ENCODE results near the gene WDR31. TPM values are rescaled to one million over a fixed set of nuclear protein-coding genes. Genes with fewer than 3 reads are reported as not detected.
A peak's percentile ranks its signal among the peaks of the same experiment; 100 is the strongest.

WDR31 gene
- total RNA-seq, 6 experiments from 2014 or later, result 0.81 to 3.5 (median 1.7) TPM

DNA sequence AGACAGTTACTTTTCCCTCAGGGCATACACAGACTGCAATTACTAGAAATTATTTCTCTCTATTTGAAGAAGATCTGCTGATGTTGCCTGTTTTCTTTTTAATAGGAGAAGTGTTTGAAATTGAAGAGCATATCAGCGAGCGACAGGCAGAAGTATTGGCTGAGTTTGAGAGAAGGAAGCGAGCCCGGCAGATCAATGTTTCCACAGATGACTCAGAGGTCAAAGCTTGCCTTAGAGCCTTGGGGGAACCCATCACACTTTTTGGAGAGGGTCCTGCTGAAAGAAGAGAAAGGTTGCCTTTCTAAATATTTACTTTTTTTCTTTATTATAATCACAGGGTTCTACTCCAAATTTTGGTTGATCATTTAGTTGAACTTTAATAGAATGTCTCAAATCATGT, 61.2 kb downstream of the WDR31 start:
- Histone ChIP-seq H3K9me3 (no peaks in the 10 kb centered on the region), H3K4me1 (peaks cover 0 to 20% (median 3%) of the 10 kb centered on the region in 4 donors), H3K4me3 (no peak overlapping the region), H3K27me3 (no peaks in the 10 kb centered on the region), H3K36me3 (peaks cover 0 to 49% (median 13%) of the 10 kb centered on the region in 4 donors), H3K27ac (no peak overlapping the region)
- no peak for DNase-seq
- intact Hi-C loops (cut with DNase I), result no loop called here
- WGBS (ENCODE audit: insufficient coverage, low coverage, low lambda C conversion rate, missing lambda C conversion rate), result 49% methylated on average over 4 of the region's 4 CpGs
- TF ChIP-seq, protein P1, sequence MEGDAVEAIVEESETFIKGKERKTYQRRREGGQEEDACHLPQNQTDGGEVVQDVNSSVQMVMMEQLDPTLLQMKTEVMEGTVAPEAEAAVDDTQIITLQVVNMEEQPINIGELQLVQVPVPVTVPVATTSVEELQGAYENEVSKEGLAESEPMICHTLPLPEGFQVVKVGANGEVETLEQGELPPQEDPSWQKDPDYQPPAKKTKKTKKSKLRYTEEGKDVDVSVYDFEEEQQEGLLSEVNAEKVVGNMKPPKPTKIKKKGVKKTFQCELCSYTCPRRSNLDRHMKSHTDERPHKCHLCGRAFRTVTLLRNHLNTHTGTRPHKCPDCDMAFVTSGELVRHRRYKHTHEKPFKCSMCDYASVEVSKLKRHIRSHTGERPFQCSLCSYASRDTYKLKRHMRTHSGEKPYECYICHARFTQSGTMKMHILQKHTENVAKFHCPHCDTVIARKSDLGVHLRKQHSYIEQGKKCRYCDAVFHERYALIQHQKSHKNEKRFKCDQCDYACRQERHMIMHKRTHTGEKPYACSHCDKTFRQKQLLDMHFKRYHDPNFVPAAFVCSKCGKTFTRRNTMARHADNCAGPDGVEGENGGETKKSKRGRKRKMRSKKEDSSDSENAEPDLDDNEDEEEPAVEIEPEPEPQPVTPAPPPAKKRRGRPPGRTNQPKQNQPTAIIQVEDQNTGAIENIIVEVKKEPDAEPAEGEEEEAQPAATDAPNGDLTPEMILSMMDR (IDR thresholded peaks at IDR 0.05), result no peak
- no peak for TF ChIP-seq POLR2A (IDR thresholded peaks at IDR 0.05)
- peak in 1 of 4 donors; percentile 14 for ATAC-seq

DNA sequence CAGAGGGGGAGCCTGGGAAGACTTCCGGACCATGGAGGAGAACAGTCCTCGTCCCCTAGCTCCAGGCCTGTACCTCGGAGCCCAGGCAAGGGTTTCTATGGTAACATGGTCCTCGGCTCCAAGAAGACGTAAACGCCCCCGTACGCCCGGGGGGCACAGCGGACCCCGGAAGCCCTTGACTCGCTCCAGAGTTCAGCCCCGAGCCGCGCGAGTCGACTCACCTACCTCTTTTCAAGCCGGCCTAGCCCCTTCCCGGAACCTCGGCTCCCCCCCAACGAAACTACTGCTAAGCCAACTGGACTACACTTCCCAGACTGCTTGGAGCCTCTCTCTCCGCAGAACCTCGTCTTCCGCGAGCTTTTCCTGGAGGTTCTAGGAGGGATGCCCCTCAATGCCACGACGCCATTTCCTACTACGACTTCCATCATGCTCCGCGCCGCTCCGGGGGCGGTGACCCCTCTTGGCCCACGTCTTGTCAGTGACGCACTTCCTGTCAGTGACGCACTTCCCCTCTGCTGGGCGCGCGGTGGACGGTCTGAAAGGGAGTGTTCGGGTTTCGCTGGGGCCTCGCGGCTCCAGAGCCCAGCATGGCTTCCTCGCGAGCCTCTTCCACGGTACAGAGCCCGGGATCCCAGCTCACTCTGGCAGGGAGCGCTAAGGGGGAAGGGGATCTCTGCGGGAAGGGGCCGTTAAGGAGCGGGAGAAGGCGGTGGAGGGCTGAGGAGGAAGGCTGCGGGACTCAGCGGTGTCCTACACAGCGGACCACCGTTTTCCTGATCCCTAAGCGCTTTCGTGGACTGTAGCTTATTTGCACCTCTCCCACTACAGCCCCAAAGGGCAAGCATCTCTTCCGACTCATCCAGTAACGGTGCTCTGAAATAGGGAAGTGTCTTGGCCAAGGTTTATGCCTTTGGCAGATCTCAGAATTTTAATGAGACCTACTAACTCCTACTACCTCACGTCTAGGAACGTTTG, 64.6 kb downstream of the WDR31 start, which contains the start of the genes CDC26 and PRPF4:
CDC26 (minus strand) TSS at position 416 of the 975 bp plus-strand sequence. CDS start 3,065 bp downstream, outside the sequence.
PRPF4 (plus strand) TSS at position 502 of the 975 bp plus-strand sequence; CDS start at position 588, 86 bp downstream.
- WGBS (ENCODE audit: insufficient coverage, low coverage, low lambda C conversion rate, missing lambda C conversion rate), result 0% methylated on average over 41 of the region's 63 CpGs
- Histone ChIP-seq H3K36me3 (peaks cover 0 to 50% (median 9%) of the 10 kb centered on the region in 4 donors), H3K4me1 (peaks cover 0 to 21% (median 5%) of the 10 kb centered on the region in 4 donors), H3K4me3 (peak within 1 kb of the TSS; percentile 75 to 95 (median 82)), H3K9me3 (no peaks in the 10 kb centered on the region), H3K27ac (peak within 1 kb of the TSS; percentile 86 to 95 (median 88)), H3K27me3 (no peaks in the 10 kb centered on the region)
- DNase-seq (peak; percentile 97 to 98 (median 97)), ATAC-seq (peak; percentile 94 to 97 (median 96))
- TF ChIP-seq, protein P1 (IDR thresholded peaks at IDR 0.05), result no peak
- TF ChIP-seq POLR2A (IDR thresholded peaks at IDR 0.05), result peak; percentile 92
- intact Hi-C loops (cut with DNase I), result no loop called here

DNA sequence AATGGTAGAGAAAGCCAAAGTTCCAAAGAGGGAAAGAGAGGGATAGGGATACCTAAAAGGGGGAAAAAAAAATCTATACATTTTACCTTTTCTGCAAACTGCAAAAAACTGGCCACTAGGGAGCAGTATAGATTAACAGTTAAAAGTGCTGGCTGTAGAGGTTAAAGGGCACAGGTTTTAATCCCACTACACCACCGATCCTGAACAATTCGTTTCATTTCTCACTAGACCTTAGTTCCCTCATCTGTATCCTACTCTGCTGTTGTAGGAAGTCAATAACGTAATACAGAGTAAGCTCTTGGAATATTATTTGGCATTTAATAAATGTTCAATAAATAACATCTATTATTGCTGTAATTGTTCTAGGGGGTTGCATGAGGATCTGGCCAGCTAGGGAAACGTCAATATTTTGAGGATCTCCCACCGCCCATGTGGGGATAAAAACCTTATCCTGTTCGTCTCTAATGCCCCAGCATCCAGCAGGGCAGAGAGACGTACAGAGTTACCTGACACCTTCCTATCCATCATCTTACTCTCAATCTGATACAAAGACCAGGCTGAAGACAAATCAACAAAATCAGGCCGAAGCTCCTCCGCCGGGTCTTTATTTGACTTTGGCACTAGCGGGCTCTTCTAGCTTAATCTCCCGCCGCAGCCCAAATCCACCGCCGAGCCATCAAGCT, 65.5 kb downstream of the WDR31 start:
- WGBS (ENCODE audit: insufficient coverage, low coverage, low lambda C conversion rate, missing lambda C conversion rate), result 0% methylated on average over 15 of the region's 15 CpGs
- intact Hi-C loops (cut with DNase I), result no loop called here
- H3K9me3 ChIP-seq, result no peaks in the 10 kb centered on the region
- peak overlapping the region; percentile 75 to 95 (median 82) for H3K4me3 ChIP-seq
- peak overlapping the region; percentile 86 to 95 (median 88) for H3K27ac ChIP-seq
- H3K36me3 ChIP-seq, result peaks cover 0 to 46% (median 6%) of the 10 kb centered on the region in 4 donors
- peaks cover 0 to 29% (median 5%) of the 10 kb centered on the region in 4 donors for H3K4me1 ChIP-seq
- no peak for DNase-seq
- H3K27me3 ChIP-seq, result no peaks in the 10 kb centered on the region
- ATAC-seq, result peak; percentile 41 to 62 (median 52)
- TF ChIP-seq, protein P1 (IDR thresholded peaks at IDR 0.05), result peak; percentile 65 to 78 (median 75)
- TF ChIP-seq POLR2A (IDR thresholded peaks at IDR 0.05), result no peak

DNA sequence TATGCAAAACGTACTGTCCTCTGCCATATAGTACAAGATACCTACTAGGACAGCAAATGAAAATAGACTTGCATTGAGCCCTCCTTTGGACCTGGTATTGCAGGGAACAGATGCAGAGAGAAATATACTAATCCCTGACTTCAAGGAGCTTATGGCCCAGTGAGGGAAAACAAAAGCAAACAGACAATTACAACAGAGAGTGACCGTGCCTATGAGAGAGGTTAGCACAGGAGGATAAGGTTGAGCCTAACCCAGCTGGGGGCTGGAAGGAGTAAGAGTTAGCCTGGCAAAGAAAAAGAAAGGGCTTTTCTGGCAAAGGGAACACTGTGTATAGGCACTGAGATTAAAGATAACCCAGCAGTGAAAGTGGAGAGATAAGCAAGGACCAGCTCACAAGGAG, 70.2 kb downstream of the WDR31 start:
- DNase-seq, result no peak
- Histone ChIP-seq H3K27me3 (no peaks in the 10 kb centered on the region), H3K9me3 (no peaks in the 10 kb centered on the region), H3K27ac (no peak overlapping the region), H3K4me1 (peaks cover 0 to 19% (median 10%) of the 10 kb centered on the region in 4 donors), H3K36me3 (peaks cover 0 to 64% (median 11%) of the 10 kb centered on the region in 4 donors), H3K4me3 (no peak overlapping the region)
- ATAC-seq, result peak in 3 of 4 donors; percentile 8 to 49 (median 21)
- TF ChIP-seq, protein P1 (IDR thresholded peaks at IDR 0.05), result no peak
- no peak for TF ChIP-seq POLR2A (IDR thresholded peaks at IDR 0.05)
- intact Hi-C loops (cut with DNase I), result loop anchor here in 1 of 2 donors (5.0 kb wide), 1 partner anchor 48 kb away; the partner anchor contains the start of genes FKBP15 and SLC31A1
- 43% methylated on average over 2 of the region's 2 CpGs for WGBS (ENCODE audit: insufficient coverage, low coverage, low lambda C conversion rate, missing lambda C conversion rate)
